HEK293 (cell line): ENCODE measurements around the gene ALOX12B.

Experiments used
- CTCF ChIA-PET: fragments of 350-600 bp; formaldehyde crosslinking; extraction: SDS; loops from one replicate; lab custom pipeline; 2021; ENCODE audit warnings: antibody characterized with exemption; lab: Yijun Ruan, JAX
- POLR2A ChIA-PET: fragments of 300-600 bp; formaldehyde crosslinking; extraction: SDS; loops from one replicate; lab custom pipeline; 2020; ENCODE audit warnings: antibody characterized with exemption, inconsistent platforms; lab: Yijun Ruan, JAX
- H3K27ac ChIP-seq: fragments of 200-500 bp; sonication (Bioruptor generic); 2 replicates; pipeline ENCODE4 v1.5.1; 2014; ENCODE audit warnings: low read depth, low read length, control low read depth, inconsistent platforms; ENCODE audit errors: extremely low read depth
- H3K36me3 ChIP-seq, 2 experiments: fragments of 200-500 bp in 1 of 2; sonication (Bioruptor generic) in 1 of 2; 1 replicate in 1 of 2; 2 replicates in 1 of 2; pipeline ENCODE4 v1.5.1; 2014 to 2017; ENCODE audit warnings: inconsistent platforms in 2 of 2, low read length in 2 of 2; ENCODE audit not compliant: control insufficient read depth in 2 of 2, insufficient read depth in 1 of 2
- H3K4me1 ChIP-seq: fragments of 200-500 bp; sonication (Bioruptor generic); 2 replicates; pipeline ENCODE4 v1.5.1; 2014; ENCODE audit warnings: mild to moderate bottlenecking, low read length, inconsistent platforms; ENCODE audit not compliant: control insufficient read depth, insufficient read depth
- H3K4me3 ChIP-seq: 2 replicates; pipeline ENCODE4 v1.5.1; 2011; ENCODE audit warnings: low read depth, mild to moderate bottlenecking, control low read depth, low read length, moderate library complexity
- H3K9me3 ChIP-seq: fragments of 200-500 bp; sonication (Bioruptor generic); 2 replicates; pipeline ENCODE4 v1.5.1; 2014; ENCODE audit warnings: low read depth, low read length, inconsistent platforms; ENCODE audit not compliant: control insufficient read depth, insufficient read depth
- GLI4 ChIP-seq: fragments of 450-650 bp; formaldehyde crosslinking; IDR thresholded peaks from 2 replicates; pipeline ENCODE4 v1.5.1; 2016; ENCODE audit warnings: missing biosample characterization, missing genetic modification characterization
- GLIS2 ChIP-seq: fragments of 450-650 bp; formaldehyde crosslinking; IDR thresholded peaks from 2 replicates; pipeline ENCODE4 v1.5.1; 2016; ENCODE audit warnings: missing biosample characterization, missing genetic modification characterization
- KLF1 ChIP-seq: fragments of 450-650 bp; formaldehyde crosslinking; IDR thresholded peaks from 2 replicates; pipeline ENCODE4 v1.5.1; 2016; ENCODE audit warnings: missing biosample characterization, missing genetic modification characterization
- PRDM1 ChIP-seq: fragments of 450-650 bp; formaldehyde crosslinking; IDR thresholded peaks from 2 replicates; pipeline ENCODE4; 2016; ENCODE audit warnings: missing biosample characterization, missing genetic modification characterization
- ZBTB49 ChIP-seq: fragments of 450-650 bp; formaldehyde crosslinking; IDR thresholded peaks from 2 replicates; pipeline ENCODE4 v1.5.1; 2016; ENCODE audit warnings: missing biosample characterization, missing genetic modification characterization, low read depth
- ZNF132 ChIP-seq: fragments of 450-650 bp; formaldehyde crosslinking; IDR thresholded peaks from 2 replicates; pipeline ENCODE4 v1.5.1; 2017; ENCODE audit warnings: missing biosample characterization, missing genetic modification characterization, borderline replicate concordance
- ZNF184 ChIP-seq: fragments of 450-650 bp; IDR thresholded peaks from 2 replicates; pipeline ENCODE4 v1.5.1; 2018; ENCODE audit warnings: missing biosample characterization, mild to moderate bottlenecking, missing genetic modification characterization
- ZNF202 ChIP-seq: fragments of 450-650 bp; formaldehyde crosslinking; IDR thresholded peaks from 2 replicates; pipeline ENCODE4 v1.5.1; 2016; ENCODE audit warnings: missing biosample characterization, missing genetic modification characterization, borderline replicate concordance
- ZNF23 ChIP-seq: fragments of 450-650 bp; formaldehyde crosslinking; IDR thresholded peaks from 2 replicates; pipeline ENCODE4 v1.5.1; 2016; ENCODE audit warnings: missing biosample characterization, missing genetic modification characterization, borderline replicate concordance
- ZNF248 ChIP-seq: fragments of 450-650 bp; formaldehyde crosslinking; IDR thresholded peaks from 2 replicates; pipeline ENCODE4 v1.5.1; 2017; ENCODE audit warnings: missing biosample characterization, missing genetic modification characterization
- ZNF280D ChIP-seq: fragments of 450-650 bp; formaldehyde crosslinking; IDR thresholded peaks from 2 replicates; pipeline ENCODE4 v1.5.1; 2016; ENCODE audit warnings: missing biosample characterization, missing genetic modification characterization
- ZNF335 ChIP-seq: fragments of 450-650 bp; formaldehyde crosslinking; conservative IDR thresholded peaks from 2 replicates; pipeline ENCODE4 v1.5.1; 2016; ENCODE audit warnings: missing biosample characterization, missing genetic modification characterization
- ZNF423 ChIP-seq: fragments of 450-650 bp; formaldehyde crosslinking; IDR thresholded peaks from 2 replicates; pipeline ENCODE4 v1.5.1; 2016; ENCODE audit warnings: missing biosample characterization, missing genetic modification characterization
- ZNF426 ChIP-seq: fragments of 450-650 bp; formaldehyde crosslinking; IDR thresholded peaks from 2 replicates; pipeline ENCODE4 v1.5.1; 2017; ENCODE audit warnings: missing biosample characterization, missing genetic modification characterization, mild to moderate bottlenecking, inconsistent platforms, moderate library complexity
- ZNF449 ChIP-seq: fragments of 450-650 bp; formaldehyde crosslinking; IDR thresholded peaks from 2 replicates; pipeline ENCODE4 v1.5.1; 2017; ENCODE audit warnings: missing biosample characterization, mild to moderate bottlenecking, missing genetic modification characterization, moderate library complexity
- ZNF555 ChIP-seq: fragments of 450-650 bp; formaldehyde crosslinking; conservative IDR thresholded peaks from 2 replicates; pipeline ENCODE4 v1.5.1; 2017; ENCODE audit warnings: missing biosample characterization, mild to moderate bottlenecking, missing genetic modification characterization, inconsistent platforms
- ZNF621 ChIP-seq: fragments of 450-650 bp; formaldehyde crosslinking; IDR thresholded peaks from 2 replicates; pipeline ENCODE4 v1.5.1; 2017; ENCODE audit warnings: missing biosample characterization, missing genetic modification characterization
- ZNF843 ChIP-seq: fragments of 450-650 bp; formaldehyde crosslinking; IDR thresholded peaks from 2 replicates; pipeline ENCODE4 v1.5.1; 2016; ENCODE audit warnings: missing biosample characterization, missing genetic modification characterization
- ZSCAN4 ChIP-seq: fragments of 450-650 bp; formaldehyde crosslinking; IDR thresholded peaks from 2 replicates; pipeline ENCODE4 v1.5.1; 2017; ENCODE audit warnings: missing biosample characterization, missing genetic modification characterization

Gene ALOX12B

GRCh38 chr17:8046306-8046928 is 41.1 kb downstream of the ALOX12B start:
- Histone ChIP-seq H3K27ac (no peak overlapping the region), H3K4me3 (no peak overlapping the region), H3K9me3 (no peaks in the 10 kb centered on the region), H3K36me3 (no peaks in the 10 kb centered on the region), H3K4me1 (no peaks in the 10 kb centered on the region)
- ChIA-PET POLR2A (no interaction called here), CTCF (interaction anchor here (0.6 to 3.3 kb wide), 7 partner anchors 11 to 303 kb away, joined by 3 to 18 read pairs (median 4); no protein-coding TSS in a partner anchor)
- TF ChIP-seq ZSCAN4 (tag by site-specific recombination) (no peak), ZNF423 (tag by site-specific recombination) (no peak), ZNF843 (tag by site-specific recombination) (no peak), ZNF335 (tag by site-specific recombination) (no peak), ZNF132 (tag by site-specific recombination) (no peak), ZNF426 (tag by site-specific recombination) (no peak), ZNF184 (no peak), ZNF449 (no peak), ZNF555 (tag by site-specific recombination) (no peak), ZNF280D (no peak), ZNF248 (tag by site-specific recombination) (no peak), ZNF621 (tag by site-specific recombination) (no peak), KLF1 (no peak), PRDM1 (tag by site-specific recombination) (no peak), ZNF202 (tag by site-specific recombination) (no peak), GLIS2 (tag by site-specific recombination) (no peak), GLI4 (tag by site-specific recombination) (no peak), ZNF23 (tag by site-specific recombination) (no peak)

- H3K9me3 ChIP-seq: no peaks in the 10 kb centered on the region
- CTCF ChIA-PET: interaction anchor here (0.5 to 3.3 kb wide), 7 partner anchors 12 to 541 kb away, joined by 3 to 18 read pairs (median 3); no protein-coding TSS in a partner anchor
- H3K4me1 ChIP-seq: no peaks in the 10 kb centered on the region
- H3K27ac ChIP-seq: no peak overlapping the region
- no peaks in the 10 kb centered on the region for H3K36me3 ChIP-seq
- H3K4me3 ChIP-seq: no peak overlapping the region
- POLR2A ChIA-PET: interaction anchor here (0.6 kb wide), 1 partner anchor 157 kb away, joined by 3 read pairs; no protein-coding TSS in a partner anchor
- TF ChIP-seq ZBTB49 (tag by site-specific recombination): no peak
- TF ChIP-seq ZNF280D: no peak
These were observed 42.4 kb downstream of the ALOX12B start for GRCh38 chr17:8044819-8045810.
